Measurements from ENCODE around the gene RBM12. TPM values are rescaled to one million over a fixed set of nuclear protein-coding genes. Genes with fewer than 3 reads are reported as not detected.

RBM12 gene
- polyA plus RNA-seq, 1 experiment: 54.4 TPM

DNA sequence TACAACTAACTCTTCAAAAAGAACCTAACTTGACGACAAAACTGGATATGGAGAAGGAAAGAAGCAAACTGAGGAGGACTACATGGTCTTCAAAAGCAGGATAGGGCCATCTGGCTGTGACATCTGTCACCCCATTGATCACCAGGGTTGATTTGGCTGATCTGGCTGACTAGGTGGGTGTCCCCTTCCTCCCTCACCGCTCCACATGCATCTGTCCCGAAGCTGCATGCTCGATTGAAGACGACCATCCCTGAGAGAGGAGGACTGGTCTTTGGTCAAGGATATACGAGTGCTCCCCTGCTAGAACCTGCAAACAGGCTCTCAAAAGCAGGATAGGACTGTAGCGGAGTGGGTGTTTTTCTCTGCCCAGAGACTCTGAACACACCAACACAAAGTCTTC lies 21.7 kb downstream of the RBM12 start:
- ChIA-PET POLR2A (no interaction called here), CTCF (interaction anchor here (2.0 kb wide), 1 partner anchor 13 kb away, joined by 7 read pairs; no protein-coding TSS in a partner anchor)
- H3K36me3 ChIP-seq (ENCODE audit: control insufficient read depth, insufficient read depth, low read length): peaks cover 3% of the 10 kb centered on the region; the same call in 1 of the 2 replicates

DNA sequence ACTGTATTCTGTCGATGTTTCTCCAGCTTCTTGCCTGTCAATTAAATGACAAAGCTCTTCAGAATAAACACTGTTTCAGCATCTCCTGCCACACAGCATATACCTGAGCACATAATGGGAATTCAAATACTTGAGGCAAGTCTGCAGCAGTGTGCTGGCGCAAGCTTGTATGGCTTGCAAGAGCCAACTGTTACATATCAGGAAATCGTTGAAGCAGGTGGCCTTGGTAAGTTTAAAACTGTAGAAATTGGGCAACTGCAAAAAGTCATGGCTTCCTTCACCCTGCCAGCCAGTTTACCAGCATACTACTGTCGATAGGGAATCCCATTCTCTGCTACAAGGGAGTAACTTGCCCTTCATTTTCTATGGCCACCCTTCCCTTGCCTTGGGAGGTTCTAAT lies 23.0 kb downstream of the RBM12 start:
- no peak for DNase-seq (ENCODE audit: low read depth)
- TF ChIP-seq, protein P1, sequence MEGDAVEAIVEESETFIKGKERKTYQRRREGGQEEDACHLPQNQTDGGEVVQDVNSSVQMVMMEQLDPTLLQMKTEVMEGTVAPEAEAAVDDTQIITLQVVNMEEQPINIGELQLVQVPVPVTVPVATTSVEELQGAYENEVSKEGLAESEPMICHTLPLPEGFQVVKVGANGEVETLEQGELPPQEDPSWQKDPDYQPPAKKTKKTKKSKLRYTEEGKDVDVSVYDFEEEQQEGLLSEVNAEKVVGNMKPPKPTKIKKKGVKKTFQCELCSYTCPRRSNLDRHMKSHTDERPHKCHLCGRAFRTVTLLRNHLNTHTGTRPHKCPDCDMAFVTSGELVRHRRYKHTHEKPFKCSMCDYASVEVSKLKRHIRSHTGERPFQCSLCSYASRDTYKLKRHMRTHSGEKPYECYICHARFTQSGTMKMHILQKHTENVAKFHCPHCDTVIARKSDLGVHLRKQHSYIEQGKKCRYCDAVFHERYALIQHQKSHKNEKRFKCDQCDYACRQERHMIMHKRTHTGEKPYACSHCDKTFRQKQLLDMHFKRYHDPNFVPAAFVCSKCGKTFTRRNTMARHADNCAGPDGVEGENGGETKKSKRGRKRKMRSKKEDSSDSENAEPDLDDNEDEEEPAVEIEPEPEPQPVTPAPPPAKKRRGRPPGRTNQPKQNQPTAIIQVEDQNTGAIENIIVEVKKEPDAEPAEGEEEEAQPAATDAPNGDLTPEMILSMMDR (IDR thresholded peaks at IDR 0.05; ENCODE audit: insufficient read depth, low read depth, low read length): no peak
- ChIA-PET POLR2A (no interaction called here), CTCF (interaction anchor here (1.2 to 1.3 kb wide), 2 partner anchors 21 to 22 kb away, joined by 3 read pairs; no protein-coding TSS in a partner anchor)
- Histone ChIP-seq H3K27me3 (ENCODE audit: control insufficient read depth, insufficient read depth, low read length) (no peaks in the 10 kb centered on the region), H3K4me3 (ENCODE audit: low read depth, low read length) (no peak overlapping the region), H3K36me3 (ENCODE audit: control insufficient read depth, insufficient read depth, low read length) (0 out of 2 replicates have a peak, but pooled peaks cover 1% of the 10 kb centered on the region)

More for the DNA sequence above, 21.7 kb downstream of the RBM12 start:
- H3K4me3 ChIP-seq (ENCODE audit: low read depth, low read length): no peak overlapping the region
- no peak for DNase-seq (ENCODE audit: low read depth)
- no peaks in the 10 kb centered on the region for H3K27me3 ChIP-seq (ENCODE audit: control insufficient read depth, insufficient read depth, low read length)
- TF ChIP-seq, protein P1 (IDR thresholded peaks at IDR 0.05; ENCODE audit: insufficient read depth, low read depth, low read length): no peak

DNA sequence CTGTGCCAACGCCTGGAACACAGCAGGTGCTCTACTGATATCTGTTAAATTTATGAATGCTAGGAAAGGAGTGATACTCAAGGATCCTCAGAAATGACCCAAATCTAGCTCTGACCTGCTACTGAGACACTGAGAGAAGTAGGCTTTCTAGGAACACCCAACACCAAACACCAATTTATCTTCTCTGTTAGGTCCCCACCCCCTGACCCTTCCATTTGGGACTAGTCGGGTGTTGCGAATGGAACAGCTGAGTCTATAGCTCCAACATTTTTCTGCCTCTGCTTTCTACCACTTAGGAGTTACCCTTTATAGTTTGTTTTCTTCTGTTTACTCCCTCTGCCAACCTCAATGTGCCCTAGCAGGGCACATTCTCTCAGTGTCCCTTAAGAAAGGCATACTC lies 24.0 kb downstream of the RBM12 start:
- ChIA-PET CTCF (interaction anchor here (0.7 to 1.3 kb wide), 2 partner anchors 15 to 20 kb away, joined by 3 read pairs; no protein-coding TSS in a partner anchor), POLR2A (no interaction called here)
- no peaks in the 10 kb centered on the region for H3K27me3 ChIP-seq (ENCODE audit: control insufficient read depth, insufficient read depth, low read length)
- no peak overlapping the region for H3K4me3 ChIP-seq (ENCODE audit: low read depth, low read length)
- peaks cover 3% of the 10 kb centered on the region; the same call in 1 of the 2 replicates for H3K36me3 ChIP-seq (ENCODE audit: control insufficient read depth, insufficient read depth, low read length)
- no peak for DNase-seq (ENCODE audit: low read depth)
- TF ChIP-seq, protein P1 (IDR thresholded peaks at IDR 0.05; ENCODE audit: insufficient read depth, low read depth, low read length): no peak

DNA sequence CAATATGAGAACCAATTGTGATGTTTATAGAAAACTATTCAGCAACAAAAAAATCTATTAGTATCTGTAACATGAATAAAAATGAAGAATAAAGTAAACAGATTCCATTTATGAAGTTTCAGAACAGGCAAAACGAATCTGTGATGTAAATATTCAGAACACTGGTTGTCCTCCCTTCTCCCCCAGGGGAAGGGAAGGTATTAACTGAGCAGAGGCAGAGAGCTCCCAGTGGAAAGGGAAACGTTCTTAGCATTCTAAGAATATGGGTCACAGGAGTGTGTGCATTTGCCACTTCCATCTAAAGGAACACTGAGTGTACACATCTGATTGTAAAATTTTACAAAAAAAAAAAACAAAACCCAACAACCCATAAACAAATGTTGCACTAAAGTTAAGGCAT lies 25.9 kb downstream of the RBM12 start:
- no peak for DNase-seq (ENCODE audit: low read depth)
- Histone ChIP-seq H3K4me3 (ENCODE audit: low read depth, low read length) (no peak overlapping the region), H3K27me3 (ENCODE audit: control insufficient read depth, insufficient read depth, low read length) (no peaks in the 10 kb centered on the region), H3K36me3 (ENCODE audit: control insufficient read depth, insufficient read depth, low read length) (peaks cover 3% of the 10 kb centered on the region; the same call in 1 of the 2 replicates)
- CTCF ChIA-PET: interaction anchor here (0.6 kb wide), 1 partner anchor 170 kb away, joined by 3 read pairs; no protein-coding TSS in a partner anchor
- POLR2A ChIA-PET: no interaction called here
- TF ChIP-seq, protein P1 (IDR thresholded peaks at IDR 0.05; ENCODE audit: insufficient read depth, low read depth, low read length): no peak

DNA sequence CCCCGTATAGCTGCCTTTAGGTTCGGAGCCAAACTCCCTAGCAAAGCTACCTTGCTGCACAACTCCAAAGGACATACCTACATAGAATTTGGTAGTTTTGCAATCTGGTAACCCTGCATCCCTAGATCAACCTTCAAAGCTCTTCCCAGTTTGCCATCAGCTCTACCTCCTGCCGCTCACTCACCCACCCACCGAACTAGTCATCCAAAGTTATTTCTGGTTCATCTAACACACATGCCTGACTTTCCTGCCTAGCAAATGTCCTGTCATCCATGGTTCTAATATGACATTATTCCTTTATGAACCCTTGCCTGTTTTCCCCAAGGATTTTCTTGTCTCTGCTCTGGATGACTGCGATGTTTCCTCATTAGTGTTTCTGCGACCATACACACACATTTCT lies 27.4 kb downstream of the RBM12 start:
- CTCF ChIA-PET: interaction anchor here (0.6 to 2.3 kb wide), 3 partner anchors 18 to 76 kb away, joined by 3 to 11 read pairs (median 3); no protein-coding TSS in a partner anchor
- DNase-seq (ENCODE audit: low read depth): no peak
- TF ChIP-seq, protein P1 (IDR thresholded peaks at IDR 0.05; ENCODE audit: insufficient read depth, low read depth, low read length): no peak
- POLR2A ChIA-PET: interaction anchor here (0.5 kb wide), 1 partner anchor 22 kb away, joined by 12 read pairs; the partner anchor contains the start of gene SPAG4
- no peaks in the 10 kb centered on the region for H3K27me3 ChIP-seq (ENCODE audit: control insufficient read depth, insufficient read depth, low read length)
- H3K4me3 ChIP-seq (ENCODE audit: low read depth, low read length): no peak overlapping the region
- H3K36me3 ChIP-seq (ENCODE audit: control insufficient read depth, insufficient read depth, low read length): peaks cover 7% of the 10 kb centered on the region

All from BJ (cell line).